Tibial nerve (tissue), 4 donors: Measurements from ENCODE around the gene INPP4B. TPM values are rescaled to one million over a fixed set of nuclear protein-coding genes. Genes with fewer than 3 reads are reported as not detected.

Source experiments
- DNase-seq, 2 donors: peaks; one replicate each; pipeline ENCODE4 v3.0.0-alpha.2; 2019; ENCODE audit warnings: low spot score in 2 of 2
- H3K27ac ChIP-seq, 4 donors: fragments of 200-600 bp; sonication (generic) in 3 of 4; one replicate each; pipeline ENCODE4 v1.5.1; 2017 to 2019; ENCODE audit warnings: mild to moderate bottlenecking in 1 of 4
- H3K27me3 ChIP-seq, 2 donors: fragments of 200-600 bp; sonication (generic) in 1 of 2; one replicate each; pipeline versions ENCODE4 v1.5.1 to v1.6.0; 2017 to 2019
- H3K36me3 ChIP-seq, 3 donors: fragments of 200-600 bp; sonication (generic); one replicate each; pipeline ENCODE4 v1.5.1; 2018 to 2019
- H3K4me1 ChIP-seq, 4 donors: fragments of 200-600 bp; sonication (generic) in 3 of 4; one replicate each; pipeline ENCODE4 v1.5.1; 2017 to 2019
- H3K4me3 ChIP-seq, 4 donors: fragments of 200-600 bp; sonication (generic) in 3 of 4; one replicate each; pipeline ENCODE4 v1.5.1; 2017 to 2019; ENCODE audit warnings: mild to moderate bottlenecking in 1 of 4, moderate library complexity in 1 of 4
- H3K9me3 ChIP-seq, 4 donors: fragments of 200-600 bp; sonication (generic) in 3 of 4; one replicate each; pipeline ENCODE4 v1.5.1; 2017 to 2019
- CTCF ChIP-seq, 5 experiments: fragments of 200-600 bp in 3 of 5; fragments of 450-650 bp in 2 of 5; sonication (generic) in 3 of 5; IDR thresholded peaks; one replicate each; pipeline ENCODE4 v1.5.1; 2016 to 2019; ENCODE audit warnings: antibody characterized with exemption in 5 of 5, mild to moderate bottlenecking in 3 of 5, moderate library complexity in 2 of 5
- EP300 ChIP-seq, 2 donors: sonication (generic); formaldehyde crosslinking; IDR thresholded peaks; one replicate each; pipeline ENCODE4 v1.6.1; 2017; ENCODE audit warnings: antibody characterized with exemption in 2 of 2, mild to moderate bottlenecking in 1 of 2
- POLR2A ChIP-seq, 2 donors: fragments of 450-650 bp; IDR thresholded peaks; one replicate each; pipeline ENCODE4 v1.6.1; 2017; ENCODE audit warnings: antibody characterized with exemption in 2 of 2, mild to moderate bottlenecking in 2 of 2, moderate library complexity in 2 of 2
- WGBS, 2 donors: methylation state at CpG; one replicate each; pipeline ENCODE4 v1.1.5; 2018; 5-methylcytosine and 5-hydroxymethylcytosine counted together
- total RNA-seq, 4 donors: library from RNA; depleted of rRNA; stranded (reverse); fragments of >200 nt; gene quantifications; one replicate each; pipeline ENCODE4 v1.1.0, GENCODE V29; 2016

INPP4B gene
- total RNA-seq, 4 donors from 2014 or later, result 16.3 to 32.4 (median 24.8) TPM

GRCh38 chr4:142826503-142827241, 19.4 kb downstream of the INPP4B start:
- Histone ChIP-seq H3K36me3 (no peaks in the 10 kb centered on the region), H3K27me3 (no peaks in the 10 kb centered on the region), H3K4me1 (no peaks in the 10 kb centered on the region), H3K9me3 (no peaks in the 10 kb centered on the region), H3K27ac (no peak overlapping the region), H3K4me3 (no peak overlapping the region)
- 94 to 98% methylated on average over 4 of the region's 4 CpGs for WGBS, 2 donors
- TF ChIP-seq CTCF (IDR thresholded peaks at IDR 0.05) (no peak), POLR2A (IDR thresholded peaks at IDR 0.05) (no peak), EP300 (IDR thresholded peaks at IDR 0.05) (no peak)
- no peak for DNase-seq

GRCh38 chr4:142824368-142824767, 21.7 kb downstream of the INPP4B start:
- Histone ChIP-seq H3K4me1 (no peaks in the 10 kb centered on the region), H3K36me3 (no peaks in the 10 kb centered on the region), H3K27ac (no peak overlapping the region), H3K9me3 (no peaks in the 10 kb centered on the region), H3K4me3 (no peak overlapping the region), H3K27me3 (no peaks in the 10 kb centered on the region)
- DNase-seq, result no peak
- TF ChIP-seq EP300 (IDR thresholded peaks at IDR 0.05), result no peak
- TF ChIP-seq CTCF (IDR thresholded peaks at IDR 0.05), result no peak
- no peak for TF ChIP-seq POLR2A (IDR thresholded peaks at IDR 0.05)
- 83 to 84% methylated on average over 1 of the region's 1 CpG for WGBS, 2 donors

GRCh38 chr4:142823796-142824195, 22.3 kb downstream of the INPP4B start:
- peaks cover 0 to under 1% (median 0%) of the 10 kb centered on the region in 4 donors for H3K4me1 ChIP-seq
- no peak for DNase-seq
- TF ChIP-seq POLR2A (IDR thresholded peaks at IDR 0.05), result no peak
- TF ChIP-seq CTCF (IDR thresholded peaks at IDR 0.05), result no peak
- TF ChIP-seq EP300 (IDR thresholded peaks at IDR 0.05), result no peak
- H3K9me3 ChIP-seq, result no peaks in the 10 kb centered on the region
- H3K4me3 ChIP-seq, result no peak overlapping the region
- H3K27ac ChIP-seq, result no peak overlapping the region
- 86 to 96% methylated on average over 1 of the region's 1 CpG for WGBS, 2 donors
- H3K36me3 ChIP-seq, result no peaks in the 10 kb centered on the region
- H3K27me3 ChIP-seq, result no peaks in the 10 kb centered on the region

GRCh38 chr4:142818476-142818875, 27.6 kb downstream of the INPP4B start:
- TF ChIP-seq POLR2A (IDR thresholded peaks at IDR 0.05) (no peak), CTCF (IDR thresholded peaks at IDR 0.05) (no peak), EP300 (IDR thresholded peaks at IDR 0.05) (no peak)
- no peak overlapping the region for H3K4me3 ChIP-seq

GRCh38 chr4:142818031-142818430, 28.1 kb downstream of the INPP4B start:
- Histone ChIP-seq H3K27me3 (no peaks in the 10 kb centered on the region), H3K4me3 (no peak overlapping the region)
- WGBS, 2 donors, result 41 to 52% methylated on average over 1 of the region's 1 CpG

More at GRCh38 chr4:142818476-142818875, 27.6 kb downstream of the INPP4B start:
- Histone ChIP-seq H3K9me3 (no peaks in the 10 kb centered on the region), H3K36me3 (no peaks in the 10 kb centered on the region), H3K27me3 (no peaks in the 10 kb centered on the region), H3K4me1 (peaks cover 0 to 19% (median 2%) of the 10 kb centered on the region in 4 donors), H3K27ac (peak overlapping the region in 2 of 4 donors; percentile 42 to 55)
- 78 to 85% methylated on average over 4 of the region's 4 CpGs for WGBS, 2 donors
- no peak for DNase-seq

More at GRCh38 chr4:142818031-142818430, 28.1 kb downstream of the INPP4B start:
- no peaks in the 10 kb centered on the region for H3K9me3 ChIP-seq
- TF ChIP-seq CTCF (IDR thresholded peaks at IDR 0.05), result no peak
- TF ChIP-seq EP300 (IDR thresholded peaks at IDR 0.05), result no peak
- no peak for TF ChIP-seq POLR2A (IDR thresholded peaks at IDR 0.05)
- H3K27ac ChIP-seq, result peak overlapping the region in 2 of 4 donors; percentile 42 to 55
- H3K36me3 ChIP-seq, result no peaks in the 10 kb centered on the region
- no peak for DNase-seq
- peaks cover 0 to 19% (median 2%) of the 10 kb centered on the region in 4 donors for H3K4me1 ChIP-seq
